Osteoblast (primary cell): ENCODE data around the gene CCDC102A. TPM values are rescaled to one million over a fixed set of nuclear protein-coding genes. Genes with fewer than 3 reads are reported as not detected.

Source experiments
- DNase-seq: peaks from one replicate; pipeline ENCODE4 v3.0.0; 2011; ENCODE audit warnings: low spot score, mixed read lengths; ENCODE audit not compliant: insufficient read length; ENCODE audit errors: missing footprints
- H2AFZ ChIP-seq: 2 replicates; pipeline ENCODE4 v1.6.0; 2011; ENCODE audit warnings: mild to moderate bottlenecking, low read length
- H3K27ac ChIP-seq: 2 replicates; pipeline ENCODE4 v1.5.1; 2011; ENCODE audit warnings: mild to moderate bottlenecking, low read depth, low read length, moderate library complexity
- H3K27me3 ChIP-seq: 2 replicates; pipeline ENCODE4 v1.6.0; 2012; ENCODE audit warnings: mild to moderate bottlenecking, control low read depth, inconsistent platforms, low read length, moderate library complexity; ENCODE audit not compliant: insufficient read depth
- H3K36me3 ChIP-seq: 2 replicates; pipeline ENCODE4 v1.5.1; 2011; ENCODE audit warnings: mild to moderate bottlenecking, low read length, control low read depth, moderate library complexity; ENCODE audit not compliant: insufficient read depth
- H3K4me1 ChIP-seq: 2 replicates; pipeline ENCODE4 v1.5.1; 2011; ENCODE audit warnings: mild to moderate bottlenecking, low read length, control low read depth, moderate library complexity; ENCODE audit not compliant: insufficient read depth
- H3K4me2 ChIP-seq: 2 replicates; pipeline ENCODE4 v1.6.0; 2011; ENCODE audit warnings: mild to moderate bottlenecking, low read length; ENCODE audit not compliant: insufficient read depth
- H3K4me3 ChIP-seq: fragments of 200-600 bp; sonication (generic); 3 replicates; pipeline ENCODE4 v1.5.1; 2012; ENCODE audit warnings: mild to moderate bottlenecking, low read length, inconsistent platforms; ENCODE audit not compliant: insufficient read depth
- H3K79me2 ChIP-seq: 2 replicates; pipeline ENCODE4 v1.6.0; 2012; ENCODE audit warnings: mild to moderate bottlenecking, low read length, control low read depth, inconsistent platforms; ENCODE audit not compliant: insufficient read depth
- H3K9me3 ChIP-seq: 2 replicates; pipeline ENCODE4 v1.5.1; 2011; ENCODE audit warnings: low read depth, low read length, control low read depth
- H4K20me1 ChIP-seq: 2 replicates; pipeline ENCODE4 v1.6.0; 2012; ENCODE audit warnings: mild to moderate bottlenecking, low read length, control low read depth; ENCODE audit not compliant: insufficient read depth
- total RNA-seq: library from RNA; depleted of rRNA; stranded (reverse); fragments of >200 nt; gene quantifications from 2 replicates; pipeline ENCODE4 v1.2.3, GENCODE V29; 2012
- TF ChIP-seq, protein P1 (sequence below): IDR thresholded peaks from 2 replicates; pipeline ENCODE4 v1.5.1; 2011; ENCODE audit warnings: mild to moderate bottlenecking, low read depth, low read length, moderate library complexity; ENCODE audit errors: extremely low read depth

CCDC102A gene
- total RNA-seq, 1 donor, result 9.8 TPM

GRCh38 chr16:57504001-57504400, 32.4 kb downstream of the CCDC102A start:
- no peaks in the 10 kb centered on the region for H3K4me1 ChIP-seq
- no peak overlapping the region for H3K4me2 ChIP-seq
- H3K27me3 ChIP-seq, result peaks cover 22% of the 10 kb centered on the region
- no peak overlapping the region for H3K27ac ChIP-seq
- TF ChIP-seq, protein P1, sequence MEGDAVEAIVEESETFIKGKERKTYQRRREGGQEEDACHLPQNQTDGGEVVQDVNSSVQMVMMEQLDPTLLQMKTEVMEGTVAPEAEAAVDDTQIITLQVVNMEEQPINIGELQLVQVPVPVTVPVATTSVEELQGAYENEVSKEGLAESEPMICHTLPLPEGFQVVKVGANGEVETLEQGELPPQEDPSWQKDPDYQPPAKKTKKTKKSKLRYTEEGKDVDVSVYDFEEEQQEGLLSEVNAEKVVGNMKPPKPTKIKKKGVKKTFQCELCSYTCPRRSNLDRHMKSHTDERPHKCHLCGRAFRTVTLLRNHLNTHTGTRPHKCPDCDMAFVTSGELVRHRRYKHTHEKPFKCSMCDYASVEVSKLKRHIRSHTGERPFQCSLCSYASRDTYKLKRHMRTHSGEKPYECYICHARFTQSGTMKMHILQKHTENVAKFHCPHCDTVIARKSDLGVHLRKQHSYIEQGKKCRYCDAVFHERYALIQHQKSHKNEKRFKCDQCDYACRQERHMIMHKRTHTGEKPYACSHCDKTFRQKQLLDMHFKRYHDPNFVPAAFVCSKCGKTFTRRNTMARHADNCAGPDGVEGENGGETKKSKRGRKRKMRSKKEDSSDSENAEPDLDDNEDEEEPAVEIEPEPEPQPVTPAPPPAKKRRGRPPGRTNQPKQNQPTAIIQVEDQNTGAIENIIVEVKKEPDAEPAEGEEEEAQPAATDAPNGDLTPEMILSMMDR, result no peak
- no peaks in the 10 kb centered on the region for H3K9me3 ChIP-seq
- H3K4me3 ChIP-seq, result no peak overlapping the region
- H3K36me3 ChIP-seq, result no peaks in the 10 kb centered on the region
- no peaks in the 10 kb centered on the region for H4K20me1 ChIP-seq
- DNase-seq, result peak; percentile 69
- no peak overlapping the region for H2AFZ ChIP-seq
- H3K79me2 ChIP-seq, result no peaks in the 10 kb centered on the region

DNA sequence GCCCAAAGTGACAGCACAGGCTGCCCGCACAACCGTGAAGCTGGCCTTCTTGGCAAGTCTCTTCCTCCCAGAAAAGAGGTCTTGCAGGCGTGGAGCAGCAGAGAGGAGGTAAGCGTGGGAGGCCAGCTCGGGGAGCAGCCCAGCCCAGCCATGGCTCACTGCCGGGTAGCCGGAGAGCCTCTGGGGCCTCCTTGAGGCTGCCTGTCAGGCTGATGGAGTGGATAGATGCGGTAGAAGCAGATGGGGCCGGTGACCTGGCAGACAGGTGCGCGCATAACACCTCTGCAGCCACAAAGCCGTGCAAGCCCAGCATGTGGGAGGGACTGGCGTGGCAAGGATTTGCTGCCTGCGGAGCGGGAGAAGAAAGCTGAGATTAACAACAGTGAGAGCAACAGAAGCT, 33.0 kb downstream of the CCDC102A start:
- no peak overlapping the region for H3K27ac ChIP-seq
- no peaks in the 10 kb centered on the region for H3K36me3 ChIP-seq
- H3K4me2 ChIP-seq, result no peak overlapping the region
- H4K20me1 ChIP-seq, result no peaks in the 10 kb centered on the region
- no peaks in the 10 kb centered on the region for H3K9me3 ChIP-seq
- no peaks in the 10 kb centered on the region for H3K79me2 ChIP-seq
- no peaks in the 10 kb centered on the region for H3K4me1 ChIP-seq
- H3K27me3 ChIP-seq, result peaks cover 22% of the 10 kb centered on the region
- TF ChIP-seq, protein P1, result no peak
- peak; percentile 78 for DNase-seq
- no peak overlapping the region for H2AFZ ChIP-seq
- no peak overlapping the region for H3K4me3 ChIP-seq

GRCh38 chr16:57502048-57502775, 34.2 kb downstream of the CCDC102A start:
- H3K27me3 ChIP-seq, result peaks cover 22% of the 10 kb centered on the region
- TF ChIP-seq, protein P1, result no peak
- no peaks in the 10 kb centered on the region for H3K79me2 ChIP-seq
- no peaks in the 10 kb centered on the region for H3K9me3 ChIP-seq
- H3K4me1 ChIP-seq, result no peaks in the 10 kb centered on the region
- no peak overlapping the region for H3K27ac ChIP-seq
- no peaks in the 10 kb centered on the region for H3K36me3 ChIP-seq
- H3K4me2 ChIP-seq, result no peak overlapping the region
- H2AFZ ChIP-seq, result no peak overlapping the region
- H4K20me1 ChIP-seq, result no peaks in the 10 kb centered on the region
- H3K4me3 ChIP-seq, result no peak overlapping the region
- DNase-seq, result peak; percentile 42

GRCh38 chr16:57501492-57501891, 34.9 kb downstream of the CCDC102A start:
- no peak for DNase-seq
- Histone ChIP-seq H3K9me3 (no peaks in the 10 kb centered on the region), H3K79me2 (no peaks in the 10 kb centered on the region), H3K4me2 (no peak overlapping the region), H3K27me3 (peaks cover 22% of the 10 kb centered on the region), H3K4me3 (no peak overlapping the region), H3K36me3 (no peaks in the 10 kb centered on the region), H3K4me1 (no peaks in the 10 kb centered on the region), H3K27ac (no peak overlapping the region), H2AFZ (no peak overlapping the region), H4K20me1 (no peaks in the 10 kb centered on the region)
- TF ChIP-seq, protein P1, result no peak
